Panc1 (cell line): ENCODE data around the gene ZNF808. TPM values are rescaled to one million over a fixed set of nuclear protein-coding genes. Genes with fewer than 3 reads are reported as not detected.
"Not testable (repeated sequence)": the region's sequence is repeated elsewhere in the genome, so short reads cannot be mapped to it uniquely, and the experiment has no call there.

Experiments
- ATAC-seq: fragments of 200-7000 bp; cut with Tn5 transposase; 2 replicates; pipeline ENCODE4 v1.9.1; 2020; ENCODE audit warnings: mild to moderate bottlenecking, moderate library complexity
- BruUV-seq: library from RNA; stranded (reverse); fragments of 400-500 nt; replicated peaks from 2 replicates; lab custom pipeline; 2021; lab: Mats Ljungman, UMichigan
- CTCF ChIA-PET: fragments of 300-600 bp; sonication (Branson Sonifier 250); formaldehyde crosslinking; loops from one replicate; lab custom pipeline; 2022; ENCODE audit warnings: antibody characterized with exemption; lab: Charles Lee
- POLR2A ChIA-PET: fragments of 300-600 bp; sonication (Branson Sonifier 250); formaldehyde crosslinking; loops from one replicate; lab custom pipeline; 2022; ENCODE audit warnings: antibody characterized with exemption; lab: Charles Lee
- DNase-seq: peaks from one replicate; pipeline ENCODE4 v3.0.0-alpha.2; 2010; ENCODE audit warnings: low read depth, low spot score
- H3K27ac ChIP-seq: 2 replicates; pipeline ENCODE4 v1.5.1; 2011; ENCODE audit warnings: mild to moderate bottlenecking, low read length, inconsistent platforms
- H3K27me3 ChIP-seq: fragments of 200-500 bp; sonication (Bioruptor generic); 2 replicates; pipeline ENCODE4 v1.6.0; 2014; ENCODE audit warnings: low read length, inconsistent platforms; ENCODE audit not compliant: control insufficient read depth, insufficient read depth
- H3K36me3 ChIP-seq: fragments of 200-500 bp; sonication (Bioruptor generic); 2 replicates; pipeline ENCODE4 v1.5.1; 2014; ENCODE audit warnings: inconsistent platforms, mild to moderate bottlenecking, low read length, moderate library complexity; ENCODE audit not compliant: control insufficient read depth, insufficient read depth
- H3K4me1 ChIP-seq: 2 replicates; pipeline ENCODE4 v1.5.1; 2011; ENCODE audit warnings: inconsistent platforms, mild to moderate bottlenecking, low read length, moderate library complexity; ENCODE audit not compliant: control insufficient read depth, insufficient read depth
- H3K4me3 ChIP-seq, 2 experiments: 2 replicates each; pipeline ENCODE4 v1.5.1; 2011 to 2012; ENCODE audit warnings: low read depth in 2 of 2, low read length in 2 of 2, mild to moderate bottlenecking in 2 of 2, inconsistent platforms in 1 of 2, moderate library complexity in 1 of 2
- H3K9me3 ChIP-seq: fragments of 200-500 bp; sonication (Bioruptor generic); 2 replicates; pipeline ENCODE4 v1.5.1; 2014; ENCODE audit warnings: low read depth, mild to moderate bottlenecking, inconsistent platforms, low read length, moderate library complexity; ENCODE audit not compliant: control insufficient read depth, insufficient read depth
- POLR2AphosphoS5 ChIP-seq: IDR thresholded peaks from 2 replicates; pipeline ENCODE4 v1.6.1; 2012; ENCODE audit warnings: mild to moderate bottlenecking, low read depth, low read length, moderate library complexity
- SIN3A ChIP-seq: IDR thresholded peaks from 2 replicates; pipeline ENCODE4 v1.6.1; 2012; ENCODE audit warnings: low read depth, mild to moderate bottlenecking, low read length, moderate library complexity, borderline replicate concordance; ENCODE audit not compliant: insufficient read depth
- TCF7L2 ChIP-seq: IDR thresholded peaks from 2 replicates; pipeline ENCODE4 v1.6.1; 2011; ENCODE audit warnings: mild to moderate bottlenecking, low read depth, low read length, inconsistent platforms
- in situ Hi-C: cut with HindIII; loops from 2 replicates; pipeline ENCODE4 v1.10.0; 2016; ENCODE audit warnings: low sequenced_read_pairs, low pct_unique_long_range_greater_than_20kb
- intact Hi-C: fragments of 100-400 bp; cut with micrococcal nuclease; formaldehyde crosslinking; loops from one replicate; pipeline ENCODE4 v1.10.0; 2022; ENCODE audit not compliant: unreplicated experiment
- total RNA-seq: library from RNA; stranded (reverse); gene quantifications from one replicate; pipeline ENCODE4 v1.2.1, GENCODE V29; 2021; ENCODE audit not compliant: unreplicated experiment
- TF ChIP-seq, protein P1 (sequence below): fragments of 450-650 bp; IDR thresholded peaks from 2 replicates; pipeline ENCODE4 v1.5.1; 2017; ENCODE audit warnings: mild to moderate bottlenecking
- TF ChIP-seq, protein P2 (sequence below), 2 experiments: IDR thresholded peaks; 2 replicates each; pipeline ENCODE4 v1.6.1; 2011 to 2012; ENCODE audit warnings: low read depth in 2 of 2, control low read depth in 1 of 2, low read length in 1 of 2, mild to moderate bottlenecking in 1 of 2, moderate library complexity in 1 of 2; ENCODE audit not compliant: insufficient read depth in 1 of 2

The ZNF808 gene
- total RNA-seq, 1 experiment from 2014 or later = 19.1 TPM

DNA sequence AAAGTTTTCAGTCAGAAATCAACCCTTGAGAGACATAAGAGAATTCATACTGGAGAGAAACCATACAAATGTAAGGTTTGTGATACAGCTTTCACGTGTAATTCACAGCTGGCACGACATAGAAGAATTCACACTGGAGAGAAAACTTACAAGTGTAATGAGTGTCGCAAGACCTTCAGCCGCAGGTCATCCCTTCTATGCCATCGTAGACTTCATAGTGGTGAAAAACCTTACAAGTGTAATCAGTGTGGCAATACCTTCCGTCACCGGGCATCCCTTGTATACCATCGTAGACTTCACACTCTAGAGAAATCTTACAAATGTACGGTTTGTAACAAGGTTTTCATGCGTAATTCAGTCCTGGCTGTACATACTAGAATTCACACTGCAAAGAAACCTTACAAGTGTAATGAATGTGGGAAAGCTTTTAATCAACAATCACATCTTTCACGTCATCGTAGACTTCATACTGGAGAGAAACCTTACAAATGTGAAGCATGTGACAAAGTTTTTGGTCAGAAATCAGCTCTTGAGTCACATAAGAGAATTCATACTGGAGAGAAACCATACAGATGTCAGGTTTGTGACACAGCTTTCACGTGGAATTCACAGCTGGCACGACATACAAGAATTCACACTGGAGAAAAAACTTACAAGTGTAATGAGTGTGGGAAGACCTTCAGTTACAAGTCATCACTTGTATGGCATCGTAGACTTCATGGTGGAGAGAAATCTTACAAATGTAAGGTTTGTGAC lies 26.9 kb downstream of the ZNF808 start:
- H3K4me1 ChIP-seq = no peaks in the 10 kb centered on the region
- H3K27ac ChIP-seq = no peak overlapping the region
- TF ChIP-seq SIN3A = no peak
- TF ChIP-seq POLR2AphosphoS5 = no peak
- TF ChIP-seq, protein P1, sequence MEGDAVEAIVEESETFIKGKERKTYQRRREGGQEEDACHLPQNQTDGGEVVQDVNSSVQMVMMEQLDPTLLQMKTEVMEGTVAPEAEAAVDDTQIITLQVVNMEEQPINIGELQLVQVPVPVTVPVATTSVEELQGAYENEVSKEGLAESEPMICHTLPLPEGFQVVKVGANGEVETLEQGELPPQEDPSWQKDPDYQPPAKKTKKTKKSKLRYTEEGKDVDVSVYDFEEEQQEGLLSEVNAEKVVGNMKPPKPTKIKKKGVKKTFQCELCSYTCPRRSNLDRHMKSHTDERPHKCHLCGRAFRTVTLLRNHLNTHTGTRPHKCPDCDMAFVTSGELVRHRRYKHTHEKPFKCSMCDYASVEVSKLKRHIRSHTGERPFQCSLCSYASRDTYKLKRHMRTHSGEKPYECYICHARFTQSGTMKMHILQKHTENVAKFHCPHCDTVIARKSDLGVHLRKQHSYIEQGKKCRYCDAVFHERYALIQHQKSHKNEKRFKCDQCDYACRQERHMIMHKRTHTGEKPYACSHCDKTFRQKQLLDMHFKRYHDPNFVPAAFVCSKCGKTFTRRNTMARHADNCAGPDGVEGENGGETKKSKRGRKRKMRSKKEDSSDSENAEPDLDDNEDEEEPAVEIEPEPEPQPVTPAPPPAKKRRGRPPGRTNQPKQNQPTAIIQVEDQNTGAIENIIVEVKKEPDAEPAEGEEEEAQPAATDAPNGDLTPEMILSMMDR = no peak
- TF ChIP-seq TCF7L2 = no peak
- TF ChIP-seq, protein P2, sequence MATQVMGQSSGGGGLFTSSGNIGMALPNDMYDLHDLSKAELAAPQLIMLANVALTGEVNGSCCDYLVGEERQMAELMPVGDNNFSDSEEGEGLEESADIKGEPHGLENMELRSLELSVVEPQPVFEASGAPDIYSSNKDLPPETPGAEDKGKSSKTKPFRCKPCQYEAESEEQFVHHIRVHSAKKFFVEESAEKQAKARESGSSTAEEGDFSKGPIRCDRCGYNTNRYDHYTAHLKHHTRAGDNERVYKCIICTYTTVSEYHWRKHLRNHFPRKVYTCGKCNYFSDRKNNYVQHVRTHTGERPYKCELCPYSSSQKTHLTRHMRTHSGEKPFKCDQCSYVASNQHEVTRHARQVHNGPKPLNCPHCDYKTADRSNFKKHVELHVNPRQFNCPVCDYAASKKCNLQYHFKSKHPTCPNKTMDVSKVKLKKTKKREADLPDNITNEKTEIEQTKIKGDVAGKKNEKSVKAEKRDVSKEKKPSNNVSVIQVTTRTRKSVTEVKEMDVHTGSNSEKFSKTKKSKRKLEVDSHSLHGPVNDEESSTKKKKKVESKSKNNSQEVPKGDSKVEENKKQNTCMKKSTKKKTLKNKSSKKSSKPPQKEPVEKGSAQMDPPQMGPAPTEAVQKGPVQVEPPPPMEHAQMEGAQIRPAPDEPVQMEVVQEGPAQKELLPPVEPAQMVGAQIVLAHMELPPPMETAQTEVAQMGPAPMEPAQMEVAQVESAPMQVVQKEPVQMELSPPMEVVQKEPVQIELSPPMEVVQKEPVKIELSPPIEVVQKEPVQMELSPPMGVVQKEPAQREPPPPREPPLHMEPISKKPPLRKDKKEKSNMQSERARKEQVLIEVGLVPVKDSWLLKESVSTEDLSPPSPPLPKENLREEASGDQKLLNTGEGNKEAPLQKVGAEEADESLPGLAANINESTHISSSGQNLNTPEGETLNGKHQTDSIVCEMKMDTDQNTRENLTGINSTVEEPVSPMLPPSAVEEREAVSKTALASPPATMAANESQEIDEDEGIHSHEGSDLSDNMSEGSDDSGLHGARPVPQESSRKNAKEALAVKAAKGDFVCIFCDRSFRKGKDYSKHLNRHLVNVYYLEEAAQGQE (IDR thresholded peaks at IDR 0.05; ENCODE audit: insufficient read depth in 1 of 2, low read depth in 2 of 2, low read length in 1 of 2) = no peak
- intact Hi-C loops (no loop called here), in situ Hi-C loops (no loop called here)
- ChIA-PET POLR2A (interaction anchor here (0.5 kb wide), 1 partner anchor 239 kb away, joined by 3 read pairs; no protein-coding TSS in a partner anchor), CTCF (no interaction called here)
- no peak for ATAC-seq
- H3K4me3 ChIP-seq = no peak overlapping the region
- H3K36me3 ChIP-seq = no peaks in the 10 kb centered on the region
- peaks cover 36% of the 10 kb centered on the region; the same call in 1 of the 2 replicates for H3K9me3 ChIP-seq
- BruUV-seq = no TSS peak
- DNase-seq = no peak
- no peaks in the 10 kb centered on the region for H3K27me3 ChIP-seq

DNA sequence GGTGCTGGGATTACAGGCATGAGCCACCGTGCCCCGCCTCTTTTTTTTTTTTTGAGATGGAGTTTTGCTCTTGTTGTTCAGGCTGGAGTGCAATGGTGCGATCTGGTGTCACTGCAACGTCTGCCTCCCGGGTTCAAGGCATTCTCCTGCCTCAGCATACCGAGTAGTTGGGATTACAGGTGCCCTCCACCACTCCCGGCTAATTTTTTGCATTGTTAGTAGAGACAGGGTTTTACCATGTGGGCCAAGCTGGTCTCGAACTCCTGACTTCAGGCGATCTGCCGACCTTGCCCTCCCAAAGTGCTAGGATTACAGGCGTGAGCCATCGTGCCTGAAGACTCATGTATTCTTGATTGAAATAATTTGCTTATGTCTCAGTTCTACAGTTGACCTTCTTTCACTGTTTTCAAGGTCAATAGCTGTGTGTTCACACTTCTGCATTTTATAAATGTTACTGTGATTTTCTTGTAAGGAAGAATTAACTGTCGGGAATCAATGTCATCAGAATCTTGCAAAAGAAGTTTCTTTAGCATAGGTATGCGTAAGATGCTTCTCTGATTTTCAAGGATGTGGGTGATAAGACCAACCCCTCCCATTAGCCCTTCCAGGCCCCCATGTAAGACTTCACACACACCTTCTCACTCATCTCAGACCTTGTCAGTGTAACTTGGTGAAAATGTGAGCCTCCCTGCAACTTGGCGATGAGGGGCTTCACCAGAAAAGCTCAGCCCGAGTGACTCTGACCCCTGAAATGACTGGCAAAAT lies 29.9 kb downstream of the ZNF808 start:
- no peak overlapping the region for H3K27ac ChIP-seq
- BruUV-seq = no TSS peak
- no peak for DNase-seq
- H3K4me3 ChIP-seq = no peak overlapping the region
- ChIA-PET POLR2A (no interaction called here), CTCF (no interaction called here)
- no peak for TF ChIP-seq TCF7L2
- TF ChIP-seq, protein P2 (IDR thresholded peaks at IDR 0.05; ENCODE audit: insufficient read depth in 1 of 2, low read depth in 2 of 2, low read length in 1 of 2) = no peak
- no peak for TF ChIP-seq SIN3A
- TF ChIP-seq, protein P1 = no peak
- intact Hi-C loops (no loop called here), in situ Hi-C loops (no loop called here)
- H3K36me3 ChIP-seq = no peaks in the 10 kb centered on the region
- no peaks in the 10 kb centered on the region for H3K4me1 ChIP-seq
- H3K27me3 ChIP-seq = no peaks in the 10 kb centered on the region
- ATAC-seq = no peak
- H3K9me3 ChIP-seq = peaks cover 33% of the 10 kb centered on the region; the same call in 1 of the 2 replicates

DNA sequence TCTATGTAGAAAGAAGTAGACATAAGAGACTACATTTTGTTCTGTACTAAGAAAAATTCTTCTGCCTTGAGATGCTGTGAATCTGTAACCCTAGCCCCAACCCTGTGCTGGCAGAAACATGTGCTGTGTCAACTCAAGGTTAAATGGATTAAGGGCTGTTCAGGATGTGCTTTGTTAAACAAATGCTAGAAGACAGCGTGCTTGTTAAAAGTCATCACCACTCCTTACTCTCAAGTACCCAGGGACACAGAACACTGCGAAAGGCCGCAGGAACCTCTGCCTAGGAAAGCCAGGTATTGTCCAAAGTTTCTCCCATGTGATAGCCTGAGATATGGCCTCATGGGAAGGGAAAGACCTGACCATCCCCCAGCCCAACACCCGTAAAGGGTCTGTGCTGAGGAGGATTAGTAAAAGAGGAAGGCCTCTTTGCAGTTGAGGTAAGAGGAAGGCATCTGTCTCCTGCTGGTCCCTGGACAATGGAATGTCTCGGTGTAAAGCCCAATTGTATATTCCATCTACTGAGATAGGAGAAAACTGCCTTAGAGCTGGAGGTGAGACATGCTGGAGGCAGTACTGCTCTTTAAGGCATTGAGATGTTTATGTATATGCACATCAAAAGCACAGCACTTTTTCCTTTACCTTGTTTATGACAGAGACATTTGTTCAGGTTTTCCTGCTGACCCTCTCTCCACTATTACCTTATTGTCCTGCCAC lies 31.4 kb downstream of the ZNF808 start:
- intact Hi-C loops, H3K4me1 ChIP-seq, in situ Hi-C loops, CTCF ChIA-PET, H3K27ac ChIP-seq, BruUV-seq, H3K27me3 ChIP-seq, DNase-seq, H3K36me3 ChIP-seq, POLR2A ChIA-PET, H3K4me3 ChIP-seq, ATAC-seq: not testable (repeated sequence)
- H3K9me3 ChIP-seq = peaks cover 23% of the 10 kb centered on the region; the same call in 1 of the 2 replicates
